ENCODE results near the gene ABCG1. TPM values are rescaled to one million over a fixed set of nuclear protein-coding genes. Genes with fewer than 3 reads are reported as not detected.

ABCG1 gene
- total RNA-seq, 6 experiments from 2014 or later = 3.3 to 9.8 (median 4.8) TPM

DNA sequence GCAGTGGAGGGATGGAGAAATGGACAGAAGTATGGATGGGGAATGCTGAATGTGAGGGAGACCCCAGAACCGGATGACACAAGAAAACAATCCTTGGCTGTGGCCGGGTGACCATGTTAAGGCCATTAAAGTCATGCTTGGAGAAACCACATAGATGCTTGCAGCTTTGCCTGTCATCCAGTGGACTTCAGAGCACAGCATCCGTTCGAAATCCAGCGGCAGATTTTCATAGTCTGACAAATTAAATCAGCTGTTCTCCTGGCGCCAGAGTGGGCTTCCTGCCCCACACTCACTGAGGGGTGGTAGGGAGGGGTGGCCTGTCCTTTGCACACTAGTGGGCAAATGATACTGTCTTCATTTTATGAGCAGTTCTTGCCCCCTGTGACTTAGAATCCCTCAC, 35.1 kb downstream of the ABCG1 start:
- peak in 1 of 3 donors; percentile 8 for DNase-seq
- WGBS (ENCODE audit: insufficient coverage, low coverage, low lambda C conversion rate, missing lambda C conversion rate) = 0% methylated on average over 2 of the region's 6 CpGs
- H3K36me3 ChIP-seq = no peaks in the 10 kb centered on the region
- no peak overlapping the region for H3K27ac ChIP-seq
- no peak for ATAC-seq
- TF ChIP-seq POLR2A (IDR thresholded peaks at IDR 0.05) = no peak
- TF ChIP-seq CTCF (IDR thresholded peaks at IDR 0.05) = no peak
- no peaks in the 10 kb centered on the region for H3K27me3 ChIP-seq
- H3K4me3 ChIP-seq = no peak overlapping the region
- intact Hi-C loops (cut with DNase I) = loop anchor here in 1 of 2 donors (5.0 kb wide), 1 partner anchor 107 kb away; no protein-coding TSS in a partner anchor
- H3K4me1 ChIP-seq = no peaks in the 10 kb centered on the region
- H3K9me3 ChIP-seq = no peaks in the 10 kb centered on the region

DNA sequence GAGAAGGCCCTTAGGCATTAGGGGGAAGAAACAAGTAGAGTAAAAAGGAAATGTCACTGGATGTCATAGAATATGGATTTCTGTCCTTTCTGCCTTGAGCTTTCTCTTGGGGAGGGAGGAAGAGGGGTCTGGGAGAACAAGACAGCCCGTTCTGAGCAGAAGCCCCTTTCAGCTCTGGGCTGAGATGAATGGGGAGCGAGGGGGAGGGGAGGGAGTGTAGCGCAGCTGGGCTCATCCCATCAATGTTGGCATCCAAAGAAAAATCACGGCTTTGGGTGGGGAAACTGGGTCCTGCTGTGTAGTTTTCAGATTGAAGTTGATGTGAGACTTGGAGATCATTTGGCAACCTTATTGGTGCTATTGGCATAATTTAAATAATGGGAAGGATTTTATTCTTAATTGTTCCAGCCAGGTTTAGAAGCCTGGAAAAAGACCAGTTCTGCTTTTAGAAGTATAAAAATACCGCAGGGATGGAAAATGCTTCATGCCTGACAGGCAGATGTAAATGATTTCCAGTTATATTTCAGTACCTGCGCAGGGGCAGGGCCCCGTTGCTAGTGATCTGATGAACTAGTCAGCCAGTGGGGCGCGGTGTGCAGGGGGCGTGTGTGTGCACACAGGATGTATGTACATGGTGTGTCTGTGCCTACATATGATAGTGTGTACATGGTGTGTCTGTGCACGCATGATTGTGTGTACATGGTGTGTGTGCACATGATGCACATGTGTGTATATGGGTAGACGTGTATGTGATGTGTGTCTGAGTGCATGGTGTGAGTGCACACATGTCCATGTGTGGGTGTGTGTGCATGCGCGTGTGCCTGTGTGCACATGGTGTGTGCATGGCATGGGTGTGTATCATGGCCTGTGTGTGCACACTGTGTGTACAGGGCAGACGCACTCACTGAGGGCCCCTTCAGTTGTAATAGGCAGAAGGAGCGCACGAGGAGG, 36.0 kb downstream of the ABCG1 start:
- intact Hi-C loops (cut with DNase I) = loop anchor here (5.0 kb wide), 1 partner anchor 108 kb away; no protein-coding TSS in a partner anchor
- no peak for ATAC-seq

DNA sequence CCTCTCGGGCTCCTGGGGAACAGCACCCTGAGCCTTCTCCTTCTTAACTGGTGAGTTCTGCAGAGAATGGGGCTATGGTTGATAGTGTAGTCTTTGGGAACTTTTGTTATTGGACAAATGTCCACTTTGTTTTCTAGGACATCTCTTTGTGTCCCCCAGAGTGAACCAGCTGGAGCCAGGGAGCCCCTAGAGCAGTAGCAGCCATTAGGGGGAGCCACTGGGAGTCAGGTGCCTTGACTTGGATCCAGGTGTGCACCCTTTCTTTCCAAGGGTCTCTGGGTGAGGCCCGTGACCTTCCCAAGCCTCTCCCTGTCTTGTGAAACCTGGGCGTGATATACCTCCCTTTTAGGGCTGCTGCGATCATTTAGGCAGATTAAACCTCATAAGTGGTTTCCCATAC, 36.9 kb downstream of the ABCG1 start:
- WGBS (ENCODE audit: insufficient coverage, low coverage, low lambda C conversion rate, missing lambda C conversion rate) = 78% methylated on average over 1 of the region's 4 CpGs

More for the DNA sequence above, 36.0 kb downstream of the ABCG1 start:
- no peak for TF ChIP-seq CTCF (IDR thresholded peaks at IDR 0.05)
- no peak for TF ChIP-seq POLR2A (IDR thresholded peaks at IDR 0.05)
- Histone ChIP-seq H3K27ac (no peak overlapping the region), H3K27me3 (no peaks in the 10 kb centered on the region), H3K36me3 (no peaks in the 10 kb centered on the region), H3K4me3 (no peak overlapping the region), H3K4me1 (no peaks in the 10 kb centered on the region), H3K9me3 (no peaks in the 10 kb centered on the region)
- peak in 1 of 3 donors; percentile 15 for DNase-seq
- 77% methylated on average over 13 of the region's 17 CpGs for WGBS (ENCODE audit: insufficient coverage, low coverage, low lambda C conversion rate, missing lambda C conversion rate)

GRCh38 chr21:42256316-42256715, 37.4 kb downstream of the ABCG1 start:
- 88% methylated on average over 1 of the region's 4 CpGs for WGBS (ENCODE audit: insufficient coverage, low coverage, low lambda C conversion rate, missing lambda C conversion rate)
- intact Hi-C loops (cut with DNase I) = loop anchor here in 1 of 2 donors (5.0 kb wide), 1 partner anchor 109 kb away; no protein-coding TSS in a partner anchor
- no peaks in the 10 kb centered on the region for H3K36me3 ChIP-seq
- no peaks in the 10 kb centered on the region for H3K27me3 ChIP-seq
- no peak for ATAC-seq
- no peaks in the 10 kb centered on the region for H3K9me3 ChIP-seq
- DNase-seq = no peak
- no peaks in the 10 kb centered on the region for H3K4me1 ChIP-seq
- H3K27ac ChIP-seq = no peak overlapping the region
- H3K4me3 ChIP-seq = no peak overlapping the region
- TF ChIP-seq POLR2A (IDR thresholded peaks at IDR 0.05) (no peak), CTCF (IDR thresholded peaks at IDR 0.05) (no peak)

More for the DNA sequence above, 36.9 kb downstream of the ABCG1 start:
- no peaks in the 10 kb centered on the region for H3K9me3 ChIP-seq
- intact Hi-C loops (cut with DNase I) = loop anchor here in 1 of 2 donors (5.0 kb wide), 1 partner anchor 109 kb away; no protein-coding TSS in a partner anchor
- no peaks in the 10 kb centered on the region for H3K36me3 ChIP-seq
- no peak for TF ChIP-seq POLR2A (IDR thresholded peaks at IDR 0.05)
- no peak for TF ChIP-seq CTCF (IDR thresholded peaks at IDR 0.05)
- DNase-seq = no peak
- ATAC-seq = no peak
- no peaks in the 10 kb centered on the region for H3K4me1 ChIP-seq
- H3K27me3 ChIP-seq = no peaks in the 10 kb centered on the region
- no peak overlapping the region for H3K27ac ChIP-seq
- no peak overlapping the region for H3K4me3 ChIP-seq
